Esophagus muscularis mucosa (tissue), 4 donors: ENCODE measurements around the gene FBXL19. TPM values are rescaled to one million over a fixed set of nuclear protein-coding genes. Genes with fewer than 3 reads are reported as not detected.
A peak's percentile ranks its signal among the peaks of the same experiment; 100 is the strongest.

Experiments used
- DNase-seq: peaks from one replicate; pipeline ENCODE4 v3.0.0-alpha.2; 2017; ENCODE audit errors: extremely low spot score
- H3K27ac ChIP-seq, 4 donors: fragments of 200-600 bp; sonication (generic); replicated peaks in 1 of 4; 1 replicate in 3 of 4; 2 replicates in 1 of 4; pipeline ENCODE4 v1.5.1; 2016 to 2019; ENCODE audit warnings: mild to moderate bottlenecking in 1 of 4
- H3K27me3 ChIP-seq, 4 donors: fragments of 200-600 bp; sonication (generic); one replicate each; pipeline versions ENCODE4 v1.5.1 to v1.6.0; 2016 to 2019
- H3K36me3 ChIP-seq, 4 donors: fragments of 200-600 bp; sonication (generic); one replicate each; pipeline ENCODE4 v1.5.1; 2016 to 2019
- H3K4me1 ChIP-seq, 4 donors: fragments of 200-600 bp; sonication (generic); one replicate each; pipeline ENCODE4 v1.5.1; 2016 to 2019
- H3K4me3 ChIP-seq, 4 donors: fragments of 200-600 bp; sonication (generic); 1 replicate in 2 of 4; 2 replicates in 2 of 4; pipeline ENCODE4 v1.5.1; 2016 to 2019; ENCODE audit warnings: mild to moderate bottlenecking in 4 of 4, moderate library complexity in 1 of 4
- H3K9me3 ChIP-seq, 4 donors: fragments of 200-600 bp; sonication (generic); 1 replicate in 3 of 4; 2 replicates in 1 of 4; pipeline ENCODE4 v1.5.1; 2016 to 2019
- CTCF ChIP-seq, 3 experiments: fragments of 200-600 bp in 2 of 3; fragments of 450-650 bp in 1 of 3; sonication (generic) in 2 of 3; IDR thresholded peaks; one replicate each; pipeline ENCODE4 v1.5.1; 2017 to 2019; ENCODE audit warnings: antibody characterized with exemption in 3 of 3, mild to moderate bottlenecking in 2 of 3, moderate library complexity in 1 of 3
- EP300 ChIP-seq: sonication (generic); formaldehyde crosslinking; IDR thresholded peaks from one replicate; pipeline ENCODE4 v1.6.1; 2017; ENCODE audit warnings: antibody characterized with exemption
- POLR2A ChIP-seq: fragments of 450-650 bp; IDR thresholded peaks from one replicate; pipeline ENCODE4 v1.6.1; 2017; ENCODE audit warnings: antibody characterized with exemption, moderate library complexity, mild to moderate bottlenecking, low read depth
- POLR2AphosphoS5 ChIP-seq, 2 donors: sonication (generic); formaldehyde crosslinking; IDR thresholded peaks; one replicate each; pipeline ENCODE4 v1.6.1; 2017; ENCODE audit warnings: antibody characterized with exemption in 2 of 2
- WGBS: methylation state at CpG from one replicate; pipeline ENCODE4 v1.1.5; 2018; 5-methylcytosine and 5-hydroxymethylcytosine counted together
- intact Hi-C: fragments of 100-400 bp; cut with DNase I; formaldehyde crosslinking; loops from one replicate; pipeline ENCODE4 v1.15.1; 2023
- total RNA-seq, 4 donors: library from RNA; depleted of rRNA; stranded (reverse); fragments of >200 nt; gene quantifications; one replicate each; pipeline versions ENCODE4 v1.1.0 to v1.2.1, GENCODE V29; 2016

FBXL19 gene
- total RNA-seq, 4 donors from 2014 or later = 12.1 to 28.1 (median 17.7) TPM

DNA sequence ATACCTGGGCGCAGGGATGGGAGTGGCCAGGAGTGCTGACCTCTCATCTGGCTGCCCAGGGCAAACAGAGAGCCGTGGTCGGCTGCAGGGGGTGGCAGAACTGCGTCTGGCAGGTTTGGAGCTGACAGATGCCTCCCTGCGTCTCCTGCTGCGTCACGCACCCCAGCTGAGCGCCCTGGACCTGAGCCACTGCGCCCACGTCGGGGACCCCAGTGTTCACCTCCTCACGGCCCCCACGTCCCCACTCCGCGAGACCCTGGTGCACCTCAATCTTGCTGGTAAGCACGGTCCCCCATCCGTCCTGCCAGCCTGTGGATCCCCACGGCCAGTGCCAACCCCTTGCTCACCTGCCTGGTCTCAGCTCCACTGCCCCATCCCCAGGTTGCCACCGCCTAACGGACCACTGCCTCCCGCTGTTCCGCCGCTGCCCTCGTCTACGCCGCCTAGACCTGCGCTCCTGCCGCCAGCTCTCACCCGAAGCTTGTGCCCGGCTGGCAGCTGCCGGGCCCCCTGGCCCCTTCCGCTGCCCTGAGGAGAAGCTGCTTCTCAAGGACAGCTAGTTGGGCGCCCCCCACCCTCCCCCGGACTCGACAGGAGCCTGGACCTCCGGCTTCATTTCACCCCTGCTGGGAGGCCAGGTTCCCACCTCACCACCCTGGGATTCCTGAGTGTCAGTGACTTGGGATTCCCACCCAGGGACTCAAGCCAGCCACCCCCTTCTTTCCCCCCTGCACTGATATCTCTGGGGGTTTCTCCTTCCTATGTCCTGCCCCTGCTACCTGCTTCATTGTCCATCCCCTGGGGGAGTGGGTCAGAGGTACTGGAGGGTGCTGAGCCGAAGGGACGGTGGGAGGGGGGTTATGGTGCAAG lies 23.5 kb downstream of the FBXL19 start:
- no peaks in the 10 kb centered on the region for H3K27me3 ChIP-seq
- H3K27ac ChIP-seq = peak overlapping the region; percentile 91 to 99 (median 92)
- intact Hi-C loops = no loop called here
- H3K4me3 ChIP-seq = no peak overlapping the region
- no peak for DNase-seq
- WGBS = 86% methylated on average over 36 of the region's 38 CpGs
- TF ChIP-seq POLR2A = no peak
- TF ChIP-seq CTCF (IDR thresholded peaks at IDR 0.05) = no peak
- TF ChIP-seq POLR2AphosphoS5 (IDR thresholded peaks at IDR 0.05) = no peak
- TF ChIP-seq EP300 = no peak
- no peaks in the 10 kb centered on the region for H3K9me3 ChIP-seq
- peaks cover 25 to 44% (median 41%) of the 10 kb centered on the region in 4 donors for H3K4me1 ChIP-seq
- H3K36me3 ChIP-seq = peaks cover 0 to 41% (median 28%) of the 10 kb centered on the region in 4 donors

DNA sequence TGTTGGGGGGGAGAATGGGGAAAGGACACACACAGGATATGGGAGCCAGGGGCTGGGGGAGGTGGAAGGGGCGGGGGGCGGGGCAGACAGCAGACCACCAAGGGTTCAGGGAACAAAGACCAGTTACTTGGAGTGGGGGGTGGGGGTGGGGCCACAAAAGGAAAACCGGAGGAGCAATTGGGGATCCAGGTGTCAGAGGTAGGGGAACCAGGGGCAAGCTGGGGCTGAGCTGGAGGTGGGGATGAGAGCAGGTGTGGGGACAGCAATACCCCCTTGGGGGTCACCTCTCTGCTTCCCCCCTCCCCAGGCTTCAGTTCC lies 24.1 kb downstream of the FBXL19 start:
- Histone ChIP-seq H3K36me3 (peaks cover 0 to 38% (median 25%) of the 10 kb centered on the region in 4 donors), H3K4me3 (peak overlapping the region in 3 of 4 donors; percentile 83 to 97 (median 94)), H3K4me1 (peaks cover 21 to 45% (median 41%) of the 10 kb centered on the region in 4 donors), H3K27me3 (no peaks in the 10 kb centered on the region), H3K27ac (peak overlapping the region; percentile 91 to 99 (median 92)), H3K9me3 (no peaks in the 10 kb centered on the region)
- TF ChIP-seq POLR2A (no peak), POLR2AphosphoS5 (IDR thresholded peaks at IDR 0.05) (no peak), EP300 (no peak), CTCF (IDR thresholded peaks at IDR 0.05) (no peak)
- intact Hi-C loops = no loop called here
- WGBS = 45% methylated on average over 3 of the region's 3 CpGs
- no peak for DNase-seq

DNA sequence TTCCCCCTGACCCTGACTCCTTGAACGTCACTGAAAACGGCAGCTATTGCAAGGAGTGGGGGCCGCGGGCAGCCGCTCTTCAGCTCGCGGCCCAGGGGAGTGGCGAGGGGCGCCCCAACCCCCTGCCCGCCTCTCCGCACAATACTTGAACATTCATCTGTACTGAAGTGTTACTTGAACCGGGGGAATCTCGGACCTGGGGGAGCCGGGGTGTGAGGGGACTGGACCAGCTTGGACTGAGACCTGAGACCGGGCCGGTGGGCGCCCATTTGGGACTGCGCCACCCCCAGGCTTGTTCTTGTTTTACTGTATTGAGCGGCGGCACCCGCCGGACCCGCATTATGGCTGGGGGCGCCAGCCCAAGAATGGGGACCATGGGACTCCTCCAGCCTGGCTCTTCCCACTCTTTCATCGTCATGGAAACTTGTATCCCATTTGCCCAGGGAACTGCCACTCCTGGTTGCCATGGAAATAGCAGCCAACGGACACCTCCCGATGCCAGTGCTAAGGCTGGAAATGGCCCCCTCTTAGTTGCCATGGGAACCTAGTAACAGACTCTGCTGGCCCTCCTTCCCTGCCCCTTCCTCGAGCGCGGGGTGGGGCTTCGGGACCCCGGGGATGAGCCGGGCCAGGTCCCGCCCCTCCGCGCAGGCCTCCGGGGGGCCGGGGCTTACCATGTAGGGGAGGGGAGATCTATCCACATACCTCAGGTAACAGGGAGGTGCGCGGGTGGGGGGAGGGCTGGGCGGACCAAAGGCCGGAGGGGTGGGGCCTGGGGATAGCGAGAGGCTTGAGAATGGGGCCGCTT lies 24.7 kb downstream of the FBXL19 start:
- 25% methylated on average over 31 of the region's 44 CpGs for WGBS
- Histone ChIP-seq H3K27me3 (no peaks in the 10 kb centered on the region), H3K9me3 (no peaks in the 10 kb centered on the region), H3K27ac (peak overlapping the region; percentile 91 to 99 (median 92)), H3K4me1 (peaks cover 21 to 51% (median 45%) of the 10 kb centered on the region in 4 donors), H3K36me3 (peaks cover 0 to 33% (median 20%) of the 10 kb centered on the region in 4 donors), H3K4me3 (peak overlapping the region; percentile 83 to 98 (median 96))
- intact Hi-C loops = no loop called here
- TF ChIP-seq CTCF (IDR thresholded peaks at IDR 0.05) = no peak
- TF ChIP-seq POLR2A = no peak
- no peak for TF ChIP-seq EP300
- TF ChIP-seq POLR2AphosphoS5 (IDR thresholded peaks at IDR 0.05) = peak; percentile 41 to 45
- peak; percentile 96 for DNase-seq

- H3K36me3 ChIP-seq = peaks cover 0 to 32% (median 20%) of the 10 kb centered on the region in 4 donors
- intact Hi-C loops = no loop called here
- H3K4me3 ChIP-seq = peak within 1 kb of the TSS; percentile 83 to 98 (median 96)
- DNase-seq = no peak
- no peaks in the 10 kb centered on the region for H3K27me3 ChIP-seq
- peaks cover 27 to 60% (median 54%) of the 10 kb centered on the region in 4 donors for H3K4me1 ChIP-seq
- H3K9me3 ChIP-seq = no peaks in the 10 kb centered on the region
- 0% methylated on average over 16 of the region's 70 CpGs for WGBS
- peak within 1 kb of the TSS; percentile 91 to 99 (median 92) for H3K27ac ChIP-seq
- TF ChIP-seq POLR2A = peak; percentile 58
- no peak for TF ChIP-seq EP300
- peak; percentile 72 to 83 for TF ChIP-seq POLR2AphosphoS5 (IDR thresholded peaks at IDR 0.05)
Measured at GRCh38 chr16:30948667-30949649, 25.6 kb downstream of the FBXL19 start, which contains the start of gene ORAI3. TSS of gene ORAI3 (plus strand) at chr16:30949068. CDS start at chr16:30949290, 222 bp downstream.
